ENCODE data around the gene PPP1R2. TPM values are rescaled to one million over a fixed set of nuclear protein-coding genes. Genes with fewer than 3 reads are reported as not detected.

The PPP1R2 gene
- polyA plus RNA-seq, 1 of the 3 experiments (the other 2 are of a cell fraction) = 8.1 TPM

DNA sequence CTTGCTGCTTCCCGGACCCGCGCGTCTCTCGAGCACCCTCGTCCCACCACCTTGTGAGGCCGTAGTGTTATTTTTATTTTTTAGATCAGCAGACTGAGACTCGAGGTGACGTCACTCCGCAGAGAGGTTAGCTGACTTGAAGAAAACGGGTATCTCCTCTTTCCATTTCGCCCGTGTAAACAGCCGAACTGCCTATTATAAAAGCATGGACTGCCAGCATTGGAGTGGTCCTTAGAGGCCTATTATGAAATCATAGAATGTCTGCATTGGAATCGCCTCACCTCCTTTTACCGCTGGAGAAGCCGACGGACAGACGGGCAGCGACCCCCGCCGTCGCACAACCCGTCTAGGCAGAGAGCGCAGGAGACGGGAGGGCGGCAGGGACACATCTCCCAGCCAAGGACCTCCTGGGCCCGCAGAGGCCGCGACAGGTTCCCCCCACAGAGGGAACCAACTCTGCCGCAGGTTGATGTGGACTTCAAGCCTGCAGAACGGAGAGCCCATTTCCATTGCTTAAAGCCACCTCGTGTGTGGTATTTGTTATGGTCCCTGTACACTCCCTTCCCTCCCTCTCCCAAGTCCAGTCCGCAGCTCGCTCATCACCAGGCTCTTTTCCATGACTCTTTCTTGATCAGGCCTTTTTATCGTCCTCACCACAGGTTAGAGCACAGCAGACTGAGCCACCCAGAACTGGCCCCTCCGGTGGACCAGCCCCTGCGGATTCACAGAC is 540 bp upstream of the PPP1R2 start:
- POLR2A ChIA-PET = interaction anchor here (1.0 to 1.7 kb wide), 2 partner anchors 101 to 273 kb away, joined by 3 to 10 read pairs; partner anchors contain the start of genes ACAP2 and XXYLT1

DNA sequence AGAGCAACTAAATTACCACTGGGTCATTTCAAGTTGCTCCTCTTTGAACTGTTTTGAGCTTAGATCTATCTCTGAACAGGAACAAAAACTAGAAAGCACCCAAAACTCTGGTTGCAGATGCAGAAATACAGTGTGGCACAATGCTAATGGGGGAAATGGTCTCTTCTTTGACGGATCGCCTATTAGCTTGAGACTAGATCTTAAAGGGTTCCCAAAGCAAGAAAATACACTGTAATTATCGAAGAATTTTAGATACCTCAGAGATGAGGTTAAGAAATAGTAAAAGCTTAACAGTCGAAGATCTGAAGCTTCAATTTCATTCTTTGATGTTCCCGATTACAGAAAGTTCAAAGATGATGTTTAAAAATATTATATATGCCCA is 818 bp downstream of the PPP1R2 start:
- POLR2A ChIA-PET = interaction anchor here (0.9 to 1.7 kb wide), 2 partner anchors 213 to 272 kb away, joined by 3 to 10 read pairs; partner anchors contain the start of gene XXYLT1
- Histone ChIP-seq H3K9ac (peak overlapping the region; percentile 89), H3K4me2 (peak overlapping the region; percentile 86), H3K27ac (ENCODE audit: low read depth in 2 of 2, low read length in 1 of 2) (peak overlapping the region; percentile 68 to 78; a peak in 3 of 4 replicates), H3K79me2 (ENCODE audit: insufficient read depth) (peaks cover 53% of the 10 kb centered on the region), H3K9me3 (no peaks in the 10 kb centered on the region), H2AFZ (ENCODE audit: low read depth) (peak overlapping the region; percentile 94), H3F3A (replicated peaks; ENCODE audit: insufficient read depth) (peaks cover 15% of the 10 kb centered on the region), H3K27me3 (ENCODE audit: insufficient read depth) (no peaks in the 10 kb centered on the region), H3K4me3 (ENCODE audit: low read depth in 2 of 2, low read length in 1 of 2) (peak overlapping the region; percentile 89 to 94), H3K36me3 (replicated peaks in 1 of 2; ENCODE audit: control insufficient read depth in 1 of 2, insufficient read depth in 2 of 2, low read length in 1 of 2) (no peaks in the 10 kb centered on the region), H3K9me2 (no peaks in the 10 kb centered on the region), H3K4me1 (ENCODE audit: control insufficient read depth in 1 of 2, insufficient read depth in 2 of 2, low read depth in 1 of 2, low read length in 1 of 2) (peaks cover 23 to 24% of the 10 kb centered on the region in 2 experiments), H4K20me1 (ENCODE audit: insufficient read depth) (peaks cover 32% of the 10 kb centered on the region)
- TF ChIP-seq, protein P1, sequence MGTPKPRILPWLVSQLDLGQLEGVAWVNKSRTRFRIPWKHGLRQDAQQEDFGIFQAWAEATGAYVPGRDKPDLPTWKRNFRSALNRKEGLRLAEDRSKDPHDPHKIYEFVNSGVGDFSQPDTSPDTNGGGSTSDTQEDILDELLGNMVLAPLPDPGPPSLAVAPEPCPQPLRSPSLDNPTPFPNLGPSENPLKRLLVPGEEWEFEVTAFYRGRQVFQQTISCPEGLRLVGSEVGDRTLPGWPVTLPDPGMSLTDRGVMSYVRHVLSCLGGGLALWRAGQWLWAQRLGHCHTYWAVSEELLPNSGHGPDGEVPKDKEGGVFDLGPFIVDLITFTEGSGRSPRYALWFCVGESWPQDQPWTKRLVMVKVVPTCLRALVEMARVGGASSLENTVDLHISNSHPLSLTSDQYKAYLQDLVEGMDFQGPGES (IDR thresholded peaks at IDR 0.05; ENCODE audit: low read depth, low read length) = no peak
- TF ChIP-seq TEAD4 (IDR thresholded peaks at IDR 0.05; ENCODE audit: borderline replicate concordance, insufficient read depth) = no peak
- TF ChIP-seq MEF2A (IDR thresholded peaks at IDR 0.05; ENCODE audit: borderline replicate concordance, low read depth) = no peak
- TF ChIP-seq GATA2 (CRISPR knock-in tag; IDR thresholded peaks at IDR 0.05) = no peak
- no peak for TF ChIP-seq RAD21 (IDR thresholded peaks at IDR 0.05; ENCODE audit: low read length)
- no peak for TF ChIP-seq FOSL2 (IDR thresholded peaks at IDR 0.05; ENCODE audit: borderline replicate concordance, low read depth)
- TF ChIP-seq YY1 (IDR thresholded peaks at IDR 0.05; ENCODE audit: low read depth) = no peak
- TF ChIP-seq NRF1 (IDR thresholded peaks at IDR 0.05; ENCODE audit: low read depth, low read length) = no peak
- TF ChIP-seq MXI1 (IDR thresholded peaks at IDR 0.05; ENCODE audit: low read depth, low read length) = no peak; the same call in 1 of the 2 replicates
- TF ChIP-seq SMC3 (IDR thresholded peaks at IDR 0.05; ENCODE audit: low read depth, low read length) = no peak
- no peak for TF ChIP-seq TCF12 (IDR thresholded peaks at IDR 0.05)
- TF ChIP-seq USF1 (IDR thresholded peaks at IDR 0.05; ENCODE audit: borderline replicate concordance, low read depth) = no peak
- no peak for TF ChIP-seq FOXJ3 (CRISPR knock-in tag; IDR thresholded peaks at IDR 0.05)
- TF ChIP-seq EZH2phosphoT487 (IDR thresholded peaks at IDR 0.05; ENCODE audit: borderline replicate concordance, low read depth) = no peak
- TF ChIP-seq GABPA (IDR thresholded peaks at IDR 0.05; ENCODE audit: low read depth) = no peak
- TF ChIP-seq CHD2 (IDR thresholded peaks at IDR 0.05; ENCODE audit: low read length, partially characterized antibody) = no peak
- TF ChIP-seq ELF1 (IDR thresholded peaks at IDR 0.05) = no peak
- 0% methylated on average over 5 of the region's 5 CpGs for WGBS (ENCODE audit: low lambda C conversion rate)
- peak; percentile 32 for DNase-seq
- CTCF ChIA-PET = interaction anchor here (0.6 to 3.0 kb wide), 7 partner anchors 10 to 870 kb away, joined by 3 to 20 read pairs (median 5); partner anchors contain the start of genes LSG1 and XXYLT1

More for the DNA sequence above, 540 bp upstream of the PPP1R2 start:
- no peak for TF ChIP-seq RCOR1 (IDR thresholded peaks at IDR 0.05; ENCODE audit: low read length)
- TF ChIP-seq FOSL2 (IDR thresholded peaks at IDR 0.05; ENCODE audit: borderline replicate concordance, low read depth) = no peak
- TF ChIP-seq, protein P2, sequence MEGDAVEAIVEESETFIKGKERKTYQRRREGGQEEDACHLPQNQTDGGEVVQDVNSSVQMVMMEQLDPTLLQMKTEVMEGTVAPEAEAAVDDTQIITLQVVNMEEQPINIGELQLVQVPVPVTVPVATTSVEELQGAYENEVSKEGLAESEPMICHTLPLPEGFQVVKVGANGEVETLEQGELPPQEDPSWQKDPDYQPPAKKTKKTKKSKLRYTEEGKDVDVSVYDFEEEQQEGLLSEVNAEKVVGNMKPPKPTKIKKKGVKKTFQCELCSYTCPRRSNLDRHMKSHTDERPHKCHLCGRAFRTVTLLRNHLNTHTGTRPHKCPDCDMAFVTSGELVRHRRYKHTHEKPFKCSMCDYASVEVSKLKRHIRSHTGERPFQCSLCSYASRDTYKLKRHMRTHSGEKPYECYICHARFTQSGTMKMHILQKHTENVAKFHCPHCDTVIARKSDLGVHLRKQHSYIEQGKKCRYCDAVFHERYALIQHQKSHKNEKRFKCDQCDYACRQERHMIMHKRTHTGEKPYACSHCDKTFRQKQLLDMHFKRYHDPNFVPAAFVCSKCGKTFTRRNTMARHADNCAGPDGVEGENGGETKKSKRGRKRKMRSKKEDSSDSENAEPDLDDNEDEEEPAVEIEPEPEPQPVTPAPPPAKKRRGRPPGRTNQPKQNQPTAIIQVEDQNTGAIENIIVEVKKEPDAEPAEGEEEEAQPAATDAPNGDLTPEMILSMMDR (IDR thresholded peaks at IDR 0.05) = no peak
- no peak for TF ChIP-seq TEAD4 (IDR thresholded peaks at IDR 0.05; ENCODE audit: borderline replicate concordance, insufficient read depth)
- TF ChIP-seq GATA2 (CRISPR knock-in tag; IDR thresholded peaks at IDR 0.05) = no peak
- no peak for TF ChIP-seq TAF1 (IDR thresholded peaks at IDR 0.05; ENCODE audit: borderline replicate concordance, low read depth, low read length)
- no peak for TF ChIP-seq NFIC (IDR thresholded peaks at IDR 0.05; ENCODE audit: borderline replicate concordance)
- TF ChIP-seq FOXJ3 (CRISPR knock-in tag; IDR thresholded peaks at IDR 0.05) = no peak
- no peak for TF ChIP-seq YY1 (IDR thresholded peaks at IDR 0.05; ENCODE audit: low read depth)
- TF ChIP-seq POLR2AphosphoS5 (IDR thresholded peaks at IDR 0.05; ENCODE audit: low read depth, low read length) = no peak
- TF ChIP-seq SIN3A (IDR thresholded peaks at IDR 0.05; ENCODE audit: borderline replicate concordance, low read depth, low read length) = no peak
- H3K27me3 ChIP-seq (ENCODE audit: insufficient read depth) = no peaks in the 10 kb centered on the region
- no peak for DNase-seq
- WGBS (ENCODE audit: low lambda C conversion rate) = 27% methylated on average over 27 of the region's 38 CpGs
- H3K4me1 ChIP-seq (ENCODE audit: control insufficient read depth in 1 of 2, insufficient read depth in 2 of 2, low read depth in 1 of 2, low read length in 1 of 2) = peaks cover 23 to 24% of the 10 kb centered on the region in 2 experiments
- peak overlapping the region; percentile 94 for H2AFZ ChIP-seq (ENCODE audit: low read depth)
- peak overlapping the region in 1 of 2 experiments; percentile 67; a peak in 1 of 4 replicates for H3K27ac ChIP-seq (ENCODE audit: low read depth in 2 of 2, low read length in 1 of 2)
- peak overlapping the region; percentile 89 to 94 for H3K4me3 ChIP-seq (ENCODE audit: low read depth in 2 of 2, low read length in 1 of 2)
- no peaks in the 10 kb centered on the region for H3K36me3 ChIP-seq (replicated peaks in 1 of 2; ENCODE audit: control insufficient read depth in 1 of 2, insufficient read depth in 2 of 2, low read length in 1 of 2)
- CTCF ChIA-PET = interaction anchor here (0.9 to 3.0 kb wide), 5 partner anchors 17 to 316 kb away, joined by 3 to 20 read pairs (median 5); partner anchors contain the start of gene XXYLT1
- H3K4me2 ChIP-seq = peak overlapping the region; percentile 86
- peaks cover 15% of the 10 kb centered on the region for H3F3A ChIP-seq (replicated peaks; ENCODE audit: insufficient read depth)
- peaks cover 32% of the 10 kb centered on the region for H4K20me1 ChIP-seq (ENCODE audit: insufficient read depth)
- no peaks in the 10 kb centered on the region for H3K9me2 ChIP-seq
- H3K9me3 ChIP-seq = no peaks in the 10 kb centered on the region
- H3K9ac ChIP-seq = peak overlapping the region; percentile 89; the same call in 1 of the 2 replicates
- H3K79me2 ChIP-seq (ENCODE audit: insufficient read depth) = peaks cover 43% of the 10 kb centered on the region

Measured in SK-N-SH (cell line).